Measurements from ENCODE around the gene MALT1. TPM values are rescaled to one million over a fixed set of nuclear protein-coding genes. Genes with fewer than 3 reads are reported as not detected.

Gene MALT1
- total RNA-seq, 4 donors from 2014 or later, result 25.7 to 34.7 (median 28.3) TPM

DNA sequence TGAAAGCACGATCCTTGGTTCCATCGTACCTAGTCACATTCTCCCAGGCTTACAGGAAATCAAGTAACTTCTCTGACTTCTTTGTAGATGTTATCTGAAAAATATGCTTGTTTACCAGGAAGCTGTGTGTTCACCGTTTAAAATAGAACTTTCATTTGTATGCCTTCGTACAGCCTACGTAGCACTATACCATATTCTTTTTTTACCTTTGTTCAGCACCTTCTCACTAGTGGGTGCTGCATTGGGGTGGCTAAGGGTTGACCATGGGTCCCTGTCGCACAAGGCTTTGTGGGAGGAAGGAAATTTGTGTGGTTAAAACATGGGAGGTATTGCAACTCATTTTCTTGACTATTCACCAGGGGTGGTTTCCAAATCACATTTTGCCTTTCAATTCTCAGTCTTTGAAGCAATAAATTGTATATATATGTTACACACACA lies 16.6 kb downstream of the MALT1 start:
- peaks cover 0 to 28% (median 0%) of the 10 kb centered on the region in 3 donors for H3K36me3 ChIP-seq
- no peaks in the 10 kb centered on the region for H3K27me3 ChIP-seq
- DNase-seq, result peak in 2 of 3 donors; percentile 40 to 69
- TF ChIP-seq POLR2A (IDR thresholded peaks at IDR 0.05), result no peak
- TF ChIP-seq, protein P1, sequence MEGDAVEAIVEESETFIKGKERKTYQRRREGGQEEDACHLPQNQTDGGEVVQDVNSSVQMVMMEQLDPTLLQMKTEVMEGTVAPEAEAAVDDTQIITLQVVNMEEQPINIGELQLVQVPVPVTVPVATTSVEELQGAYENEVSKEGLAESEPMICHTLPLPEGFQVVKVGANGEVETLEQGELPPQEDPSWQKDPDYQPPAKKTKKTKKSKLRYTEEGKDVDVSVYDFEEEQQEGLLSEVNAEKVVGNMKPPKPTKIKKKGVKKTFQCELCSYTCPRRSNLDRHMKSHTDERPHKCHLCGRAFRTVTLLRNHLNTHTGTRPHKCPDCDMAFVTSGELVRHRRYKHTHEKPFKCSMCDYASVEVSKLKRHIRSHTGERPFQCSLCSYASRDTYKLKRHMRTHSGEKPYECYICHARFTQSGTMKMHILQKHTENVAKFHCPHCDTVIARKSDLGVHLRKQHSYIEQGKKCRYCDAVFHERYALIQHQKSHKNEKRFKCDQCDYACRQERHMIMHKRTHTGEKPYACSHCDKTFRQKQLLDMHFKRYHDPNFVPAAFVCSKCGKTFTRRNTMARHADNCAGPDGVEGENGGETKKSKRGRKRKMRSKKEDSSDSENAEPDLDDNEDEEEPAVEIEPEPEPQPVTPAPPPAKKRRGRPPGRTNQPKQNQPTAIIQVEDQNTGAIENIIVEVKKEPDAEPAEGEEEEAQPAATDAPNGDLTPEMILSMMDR (IDR thresholded peaks at IDR 0.05), result no peak
- no peaks in the 10 kb centered on the region for H3K9me3 ChIP-seq
- peak overlapping the region; percentile 20 to 52 (median 42) for H3K27ac ChIP-seq
- no peaks in the 10 kb centered on the region for H3K4me1 ChIP-seq
- no peak overlapping the region for H3K4me3 ChIP-seq

DNA sequence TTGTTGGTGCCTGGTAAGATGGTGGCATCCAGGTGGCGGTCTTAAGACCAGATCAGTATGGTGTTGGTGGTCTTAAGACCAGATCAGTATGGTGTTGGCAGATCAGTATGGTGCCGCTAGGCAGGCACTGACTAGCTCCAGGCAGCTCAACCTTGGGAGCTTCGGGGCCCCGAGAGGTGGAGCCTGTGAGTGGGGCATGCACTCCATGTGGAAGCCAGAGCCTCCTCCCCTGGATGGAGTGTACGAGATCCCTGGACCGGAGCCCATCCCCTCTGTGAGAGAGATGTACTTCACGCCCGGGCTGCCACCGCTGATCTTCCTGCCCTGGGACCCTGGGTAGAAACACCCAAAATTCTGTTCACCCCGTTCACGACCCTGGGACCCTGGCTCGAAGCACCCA lies 19.0 kb downstream of the MALT1 start:
- H3K27ac ChIP-seq, result no peak overlapping the region
- no peak for DNase-seq
- H3K4me1 ChIP-seq, result no peaks in the 10 kb centered on the region
- H3K36me3 ChIP-seq, result peaks cover 0 to 31% (median 0%) of the 10 kb centered on the region in 3 donors
- no peaks in the 10 kb centered on the region for H3K9me3 ChIP-seq
- H3K4me3 ChIP-seq, result no peak overlapping the region
- H3K27me3 ChIP-seq, result no peaks in the 10 kb centered on the region
- TF ChIP-seq, protein P1 (IDR thresholded peaks at IDR 0.05), result no peak
- TF ChIP-seq POLR2A (IDR thresholded peaks at IDR 0.05), result no peak

DNA sequence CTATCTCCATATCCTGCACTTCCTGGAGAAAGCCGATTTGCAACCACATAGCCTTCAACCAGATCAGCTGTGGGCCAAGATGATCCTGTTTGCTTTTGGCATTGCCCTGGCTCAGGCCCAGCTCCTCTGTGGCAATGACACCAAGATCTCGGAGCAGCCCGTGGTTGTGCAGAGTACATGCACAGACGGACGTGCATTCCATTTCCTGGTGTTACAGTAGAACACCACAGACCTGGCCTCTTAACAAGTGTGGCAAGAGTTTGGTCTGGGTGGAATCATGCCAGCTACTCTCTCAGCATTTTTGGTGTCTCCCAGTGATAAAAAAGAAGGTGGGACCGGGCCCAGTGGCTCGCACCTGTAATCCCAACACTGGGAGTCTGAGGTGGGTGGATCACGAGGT lies 20.0 kb downstream of the MALT1 start:
- TF ChIP-seq, protein P1 (IDR thresholded peaks at IDR 0.05), result no peak
- no peak for TF ChIP-seq POLR2A (IDR thresholded peaks at IDR 0.05)
- no peak for DNase-seq

DNA sequence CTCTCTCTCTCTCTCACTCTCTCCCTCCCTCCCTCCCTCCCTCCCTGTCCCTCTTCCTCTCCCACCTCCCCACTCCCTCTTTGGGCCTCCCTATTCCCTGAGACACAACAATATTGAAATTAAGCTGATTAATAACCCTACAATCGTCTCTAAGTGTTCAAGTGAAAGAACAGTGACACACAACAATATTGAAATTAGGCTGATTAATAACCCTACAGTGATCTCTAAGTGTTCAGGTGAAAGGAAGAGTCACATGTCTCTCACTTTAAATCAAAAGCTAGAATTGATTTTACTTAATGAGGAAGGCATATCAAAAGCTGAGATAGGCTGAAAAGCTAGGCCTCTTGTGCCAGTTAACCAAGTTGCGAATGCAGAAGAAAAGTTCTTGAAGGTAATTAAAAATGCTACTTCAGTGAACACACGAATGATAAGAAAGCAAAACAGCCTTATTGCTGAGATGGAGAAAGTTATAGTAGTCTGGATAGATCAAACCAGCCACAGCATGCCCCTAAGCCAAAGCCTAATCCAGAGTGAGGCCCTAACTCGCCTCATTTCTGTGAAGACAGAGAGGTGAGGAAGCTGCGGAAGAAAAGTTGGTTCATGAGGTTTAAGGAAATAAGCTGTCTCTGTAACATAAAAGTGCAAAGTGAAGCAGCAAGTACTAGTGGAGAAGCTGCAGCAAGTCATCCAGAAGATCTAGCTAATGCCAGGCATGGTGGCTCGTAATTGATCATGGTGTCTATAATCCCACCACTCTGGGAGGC lies 21.3 kb downstream of the MALT1 start:
- Histone ChIP-seq H3K27ac (no peak overlapping the region), H3K36me3 (peaks cover 0 to 32% (median 0%) of the 10 kb centered on the region in 3 donors), H3K4me1 (no peaks in the 10 kb centered on the region), H3K9me3 (no peaks in the 10 kb centered on the region), H3K4me3 (no peak overlapping the region), H3K27me3 (no peaks in the 10 kb centered on the region)
- DNase-seq, result no peak
- TF ChIP-seq POLR2A (IDR thresholded peaks at IDR 0.05), result no peak
- TF ChIP-seq, protein P1 (IDR thresholded peaks at IDR 0.05), result no peak

More for the DNA sequence above, 20.0 kb downstream of the MALT1 start:
- H3K9me3 ChIP-seq, result no peaks in the 10 kb centered on the region
- peaks cover 0 to 30% (median 0%) of the 10 kb centered on the region in 3 donors for H3K36me3 ChIP-seq
- no peak overlapping the region for H3K27ac ChIP-seq
- H3K4me1 ChIP-seq, result no peaks in the 10 kb centered on the region
- no peaks in the 10 kb centered on the region for H3K27me3 ChIP-seq
- no peak overlapping the region for H3K4me3 ChIP-seq

DNA sequence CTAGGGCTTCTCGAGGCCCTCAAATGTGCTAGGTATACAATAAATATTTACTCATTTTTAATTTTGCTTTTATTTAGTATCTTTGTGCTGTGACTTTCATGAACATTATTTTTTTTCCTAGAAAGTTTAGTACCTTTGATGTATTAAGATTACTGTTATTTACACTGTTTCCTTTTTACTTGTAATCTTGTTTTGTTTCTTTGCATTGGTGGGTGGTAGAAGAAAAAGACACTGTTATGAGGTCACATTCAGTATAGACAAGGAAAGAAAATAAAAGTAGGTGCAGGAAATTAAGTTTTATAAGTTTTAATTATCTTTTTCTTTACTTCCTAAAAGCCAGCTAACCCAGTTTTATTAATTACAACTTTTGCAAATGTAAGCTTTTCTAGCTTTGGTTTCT lies 23.0 kb downstream of the MALT1 start:
- TF ChIP-seq POLR2A (IDR thresholded peaks at IDR 0.05), result no peak
- TF ChIP-seq, protein P1 (IDR thresholded peaks at IDR 0.05), result no peak

More for the DNA sequence above, 23.0 kb downstream of the MALT1 start:
- H3K36me3 ChIP-seq, result peaks cover 0 to 43% (median 0%) of the 10 kb centered on the region in 3 donors
- H3K4me3 ChIP-seq, result no peak overlapping the region
- DNase-seq, result no peak
- H3K4me1 ChIP-seq, result no peaks in the 10 kb centered on the region
- no peak overlapping the region for H3K27ac ChIP-seq
- no peaks in the 10 kb centered on the region for H3K27me3 ChIP-seq
- H3K9me3 ChIP-seq, result no peaks in the 10 kb centered on the region
